ENCODE data around the gene CTNNA3. TPM values are rescaled to one million over a fixed set of nuclear protein-coding genes. Genes with fewer than 3 reads are reported as not detected.

The CTNNA3 gene
- total RNA-seq, 1 donor from 2014 or later, result 3.3 TPM

DNA sequence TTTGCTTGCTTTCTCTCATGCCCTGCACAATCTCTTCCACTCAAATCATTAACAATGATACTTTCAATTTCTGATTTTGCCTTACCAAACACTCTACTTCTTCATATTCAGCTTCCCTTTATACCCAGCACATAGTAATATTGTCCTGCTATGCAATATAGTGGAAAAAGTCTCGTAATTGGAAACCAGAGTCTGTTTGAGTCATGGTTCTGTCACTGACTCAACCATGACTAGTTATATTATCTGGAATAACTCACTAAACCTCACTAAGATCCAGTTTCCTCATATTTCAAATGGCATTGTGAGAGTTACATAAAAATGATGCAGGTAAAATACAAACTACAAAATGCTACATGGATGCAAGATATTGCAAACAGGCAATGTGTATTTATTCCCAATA, 868.6 kb downstream of the CTNNA3 start:
- no peak overlapping the region for H3K4me3 Mint-ChIP-seq (ENCODE audit: unreplicated experiment)
- H3K9me3 Mint-ChIP-seq (ENCODE audit: unreplicated experiment), result no peaks in the 10 kb centered on the region
- DNase-seq, result no peak
- no peaks in the 10 kb centered on the region for H3K27me3 Mint-ChIP-seq (ENCODE audit: unreplicated experiment)
- no peaks in the 10 kb centered on the region for H3K36me3 Mint-ChIP-seq (ENCODE audit: unreplicated experiment)
- H3K4me1 Mint-ChIP-seq (ENCODE audit: low read depth, unreplicated experiment), result no peaks in the 10 kb centered on the region
- TF ChIP-seq, protein P1, sequence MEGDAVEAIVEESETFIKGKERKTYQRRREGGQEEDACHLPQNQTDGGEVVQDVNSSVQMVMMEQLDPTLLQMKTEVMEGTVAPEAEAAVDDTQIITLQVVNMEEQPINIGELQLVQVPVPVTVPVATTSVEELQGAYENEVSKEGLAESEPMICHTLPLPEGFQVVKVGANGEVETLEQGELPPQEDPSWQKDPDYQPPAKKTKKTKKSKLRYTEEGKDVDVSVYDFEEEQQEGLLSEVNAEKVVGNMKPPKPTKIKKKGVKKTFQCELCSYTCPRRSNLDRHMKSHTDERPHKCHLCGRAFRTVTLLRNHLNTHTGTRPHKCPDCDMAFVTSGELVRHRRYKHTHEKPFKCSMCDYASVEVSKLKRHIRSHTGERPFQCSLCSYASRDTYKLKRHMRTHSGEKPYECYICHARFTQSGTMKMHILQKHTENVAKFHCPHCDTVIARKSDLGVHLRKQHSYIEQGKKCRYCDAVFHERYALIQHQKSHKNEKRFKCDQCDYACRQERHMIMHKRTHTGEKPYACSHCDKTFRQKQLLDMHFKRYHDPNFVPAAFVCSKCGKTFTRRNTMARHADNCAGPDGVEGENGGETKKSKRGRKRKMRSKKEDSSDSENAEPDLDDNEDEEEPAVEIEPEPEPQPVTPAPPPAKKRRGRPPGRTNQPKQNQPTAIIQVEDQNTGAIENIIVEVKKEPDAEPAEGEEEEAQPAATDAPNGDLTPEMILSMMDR (IDR thresholded peaks at IDR 0.05; ENCODE audit: partially characterized antibody, unreplicated experiment), result no peak
- no peak overlapping the region for H3K27ac Mint-ChIP-seq (ENCODE audit: unreplicated experiment)

DNA sequence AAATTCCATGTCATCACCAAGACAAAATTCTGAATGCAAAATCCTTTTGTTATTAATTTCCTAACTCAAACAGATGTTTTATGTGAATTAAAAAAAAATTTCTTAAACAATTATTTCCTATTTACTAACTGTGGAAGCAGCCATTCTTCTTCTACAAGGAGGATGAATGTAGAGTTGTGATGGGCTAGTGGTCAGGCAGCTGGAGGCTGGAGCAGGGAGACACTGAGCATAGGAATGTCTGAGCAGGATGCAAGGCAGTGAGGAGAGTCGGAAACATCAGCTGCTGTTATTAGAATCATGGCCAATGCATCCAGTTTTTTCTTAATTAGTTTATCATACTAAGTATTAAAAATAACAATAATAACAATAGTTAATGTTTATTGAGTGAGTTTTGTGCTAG, 872.7 kb downstream of the CTNNA3 start:
- Mint-ChIP-seq H3K27me3 (ENCODE audit: unreplicated experiment) (no peaks in the 10 kb centered on the region), H3K9me3 (ENCODE audit: unreplicated experiment) (no peaks in the 10 kb centered on the region), H3K4me3 (ENCODE audit: unreplicated experiment) (no peak overlapping the region), H3K27ac (ENCODE audit: unreplicated experiment) (no peak overlapping the region), H3K4me1 (ENCODE audit: low read depth, unreplicated experiment) (no peaks in the 10 kb centered on the region), H3K36me3 (ENCODE audit: unreplicated experiment) (no peaks in the 10 kb centered on the region)
- TF ChIP-seq, protein P1 (IDR thresholded peaks at IDR 0.05; ENCODE audit: partially characterized antibody, unreplicated experiment), result no peak
- DNase-seq, result no peak

DNA sequence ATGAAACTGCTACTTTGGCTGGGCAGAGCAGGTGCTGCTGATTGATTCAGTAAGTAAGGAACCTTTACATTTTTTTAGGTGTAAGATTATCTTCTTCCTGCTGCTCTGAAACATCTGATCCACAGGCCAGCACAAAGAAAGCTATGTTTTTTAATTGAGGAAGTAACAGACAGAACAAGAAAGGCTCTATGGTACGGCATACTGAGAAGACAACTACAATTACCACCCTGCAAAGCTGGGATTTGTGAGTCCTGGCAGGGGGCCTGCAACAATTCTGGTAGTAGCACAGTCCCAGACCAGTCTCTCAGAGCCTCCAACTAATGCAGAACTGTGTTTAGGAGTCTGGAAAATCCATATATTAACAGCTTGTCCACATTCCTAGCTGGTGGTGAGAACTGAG, 873.2 kb downstream of the CTNNA3 start:
- TF ChIP-seq, protein P1 (IDR thresholded peaks at IDR 0.05; ENCODE audit: partially characterized antibody, unreplicated experiment), result no peak
- H3K4me1 Mint-ChIP-seq (ENCODE audit: low read depth, unreplicated experiment), result no peaks in the 10 kb centered on the region
- H3K27me3 Mint-ChIP-seq (ENCODE audit: unreplicated experiment), result no peaks in the 10 kb centered on the region
- DNase-seq, result no peak
- no peak overlapping the region for H3K27ac Mint-ChIP-seq (ENCODE audit: unreplicated experiment)
- H3K4me3 Mint-ChIP-seq (ENCODE audit: unreplicated experiment), result no peak overlapping the region
- H3K9me3 Mint-ChIP-seq (ENCODE audit: unreplicated experiment), result no peaks in the 10 kb centered on the region
- H3K36me3 Mint-ChIP-seq (ENCODE audit: unreplicated experiment), result no peaks in the 10 kb centered on the region

DNA sequence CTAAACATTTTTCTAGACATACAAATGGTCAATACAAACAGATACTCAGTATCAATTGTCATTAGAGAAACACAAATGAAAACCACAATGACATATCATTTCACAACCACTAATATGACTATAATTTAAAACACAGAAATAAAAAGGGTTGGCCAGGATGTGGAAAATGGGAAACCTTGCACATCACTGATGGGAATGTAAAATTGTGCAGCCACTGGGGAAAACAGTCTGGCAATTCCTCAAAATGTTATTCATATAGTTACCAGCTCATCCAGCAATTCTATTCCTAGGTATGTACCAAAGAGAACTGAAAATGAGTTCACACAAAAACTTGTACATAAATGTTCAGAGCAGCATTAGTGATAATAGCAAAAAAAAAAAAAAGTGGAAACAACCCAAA, 876.3 kb downstream of the CTNNA3 start:
- H3K9me3 Mint-ChIP-seq (ENCODE audit: unreplicated experiment), result no peaks in the 10 kb centered on the region
- H3K4me3 Mint-ChIP-seq (ENCODE audit: unreplicated experiment), result no peak overlapping the region
- no peaks in the 10 kb centered on the region for H3K36me3 Mint-ChIP-seq (ENCODE audit: unreplicated experiment)
- no peak overlapping the region for H3K27ac Mint-ChIP-seq (ENCODE audit: unreplicated experiment)
- TF ChIP-seq, protein P1 (IDR thresholded peaks at IDR 0.05; ENCODE audit: partially characterized antibody, unreplicated experiment), result no peak
- DNase-seq, result no peak
- no peaks in the 10 kb centered on the region for H3K4me1 Mint-ChIP-seq (ENCODE audit: low read depth, unreplicated experiment)
- H3K27me3 Mint-ChIP-seq (ENCODE audit: unreplicated experiment), result no peaks in the 10 kb centered on the region

DNA sequence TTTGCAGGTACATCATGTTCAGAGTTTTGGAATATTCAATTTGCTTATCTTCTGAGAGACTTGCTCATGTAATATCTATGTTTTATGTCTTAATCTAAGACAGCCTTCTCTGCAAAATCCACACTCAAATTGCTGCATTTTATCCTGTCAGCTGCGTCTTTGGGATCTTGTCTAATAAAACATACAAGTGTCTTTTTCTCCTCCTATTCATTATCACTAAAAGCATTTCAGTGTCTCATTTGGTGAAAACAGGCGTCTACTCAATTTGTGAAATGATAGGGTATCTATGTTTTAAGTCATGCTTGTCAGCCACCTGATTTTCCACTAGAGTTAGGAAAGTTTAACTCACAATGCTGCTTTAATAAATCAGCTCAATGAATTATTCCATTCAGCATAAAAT, 882.9 kb downstream of the CTNNA3 start:
- no peaks in the 10 kb centered on the region for H3K27me3 Mint-ChIP-seq (ENCODE audit: unreplicated experiment)
- H3K9me3 Mint-ChIP-seq (ENCODE audit: unreplicated experiment), result no peaks in the 10 kb centered on the region
- no peaks in the 10 kb centered on the region for H3K4me1 Mint-ChIP-seq (ENCODE audit: low read depth, unreplicated experiment)
- no peak overlapping the region for H3K27ac Mint-ChIP-seq (ENCODE audit: unreplicated experiment)
- no peaks in the 10 kb centered on the region for H3K36me3 Mint-ChIP-seq (ENCODE audit: unreplicated experiment)
- DNase-seq, result no peak
- TF ChIP-seq, protein P1 (IDR thresholded peaks at IDR 0.05; ENCODE audit: partially characterized antibody, unreplicated experiment), result no peak
- no peak overlapping the region for H3K4me3 Mint-ChIP-seq (ENCODE audit: unreplicated experiment)
